Measurements from ENCODE around the gene ZNF205.

The ZNF205 gene

GRCh38 chr16:3084969-3085670 lies 27.3 kb upstream of the ZNF205 start:
- ChIA-PET POLR2A (no interaction called here), CTCF (no interaction called here)
- no peak overlapping the region for H3K27ac ChIP-seq (ENCODE audit: extremely low read depth, low read depth, low read length)

GRCh38 chr16:3085868-3086595 lies 26.4 kb upstream of the ZNF205 start:
- H3K4me1 ChIP-seq (ENCODE audit: control insufficient read depth, insufficient read depth, low read length): no peaks in the 10 kb centered on the region
- no peaks in the 10 kb centered on the region for H3K9me3 ChIP-seq (ENCODE audit: control insufficient read depth, insufficient read depth, low read depth, low read length)
- ChIA-PET CTCF (no interaction called here), POLR2A (no interaction called here)
- H3K4me3 ChIP-seq (ENCODE audit: low read depth, low read length): no peak overlapping the region
- no peaks in the 10 kb centered on the region for H3K36me3 ChIP-seq (ENCODE audit: control insufficient read depth in 2 of 2, insufficient read depth in 1 of 2, low read length in 2 of 2)
- no peak overlapping the region for H3K27ac ChIP-seq (ENCODE audit: extremely low read depth, low read depth, low read length)
- TF ChIP-seq PRDM1 (tag by site-specific recombination; IDR thresholded peaks at IDR 0.05): no peak
- TF ChIP-seq GLIS1 (tag by site-specific recombination; IDR thresholded peaks at IDR 0.05): no peak
- no peak for TF ChIP-seq ZNF768 (tag by site-specific recombination; IDR thresholded peaks at IDR 0.05)
- no peak for TF ChIP-seq ZNF354C (tag by site-specific recombination; IDR thresholded peaks at IDR 0.05; ENCODE audit: borderline replicate concordance, low read depth)
- no peak for TF ChIP-seq YY2 (tag by site-specific recombination; IDR thresholded peaks at IDR 0.05)
- no peak for TF ChIP-seq ZNF350 (tag by site-specific recombination; IDR thresholded peaks at IDR 0.05)
- TF ChIP-seq ZNF785 (tag by site-specific recombination; IDR thresholded peaks at IDR 0.05): no peak
- TF ChIP-seq ZNF692 (tag by site-specific recombination; IDR thresholded peaks at IDR 0.05): no peak
- TF ChIP-seq ZBTB44 (tag by site-specific recombination; IDR thresholded peaks at IDR 0.05): no peak

More at GRCh38 chr16:3084969-3085670, 27.3 kb upstream of the ZNF205 start:
- Histone ChIP-seq H3K9me3 (ENCODE audit: control insufficient read depth, insufficient read depth, low read depth, low read length) (no peaks in the 10 kb centered on the region), H3K4me3 (ENCODE audit: low read depth, low read length) (no peak overlapping the region), H3K36me3 (ENCODE audit: control insufficient read depth in 2 of 2, insufficient read depth in 1 of 2, low read length in 2 of 2) (no peaks in the 10 kb centered on the region), H3K4me1 (ENCODE audit: control insufficient read depth, insufficient read depth, low read length) (no peaks in the 10 kb centered on the region)
- TF ChIP-seq ZBTB21 (tag by site-specific recombination; IDR thresholded peaks at IDR 0.05) (no peak), ZNF248 (tag by site-specific recombination; IDR thresholded peaks at IDR 0.05) (no peak), ZBTB11 (tag by site-specific recombination; conservative IDR thresholded peaks at IDR 0.05; ENCODE audit: low read depth) (no peak), KLF10 (tag by site-specific recombination; IDR thresholded peaks at IDR 0.05) (no peak), ZNF548 (tag by site-specific recombination; IDR thresholded peaks at IDR 0.05) (no peak), ZNF704 (tag by site-specific recombination; IDR thresholded peaks at IDR 0.05) (no peak), ZNF184 (tag by site-specific recombination; IDR thresholded peaks at IDR 0.05) (no peak), ZSCAN5A (tag by site-specific recombination; IDR thresholded peaks at IDR 0.05) (no peak), ZNF341 (tag by site-specific recombination; IDR thresholded peaks at IDR 0.05; ENCODE audit: low read depth) (no peak), ZNF350 (tag by site-specific recombination; IDR thresholded peaks at IDR 0.05) (no peak), ZNF555 (tag by site-specific recombination; conservative IDR thresholded peaks at IDR 0.05) (no peak), ZNF2 (tag by site-specific recombination; IDR thresholded peaks at IDR 0.05) (no peak), ZNF239 (tag by site-specific recombination; IDR thresholded peaks at IDR 0.05) (no peak), ZSCAN16 (tag by site-specific recombination; IDR thresholded peaks at IDR 0.05) (no peak), ZNF48 (tag by site-specific recombination; IDR thresholded peaks at IDR 0.05) (no peak), ZNF571 (tag by site-specific recombination; IDR thresholded peaks at IDR 0.05) (no peak), ZFHX2 (tag by site-specific recombination; conservative IDR thresholded peaks at IDR 0.05) (no peak), ZNF138 (tag by site-specific recombination; IDR thresholded peaks at IDR 0.05; ENCODE audit: borderline replicate concordance) (no peak), ZNF473 (tag by site-specific recombination; IDR thresholded peaks at IDR 0.05) (no peak)
